Islet precursor cell (in vitro differentiated cells): ENCODE results near the gene OR8A1.
"Not testable (repeated sequence)": the region's sequence is repeated elsewhere in the genome, so short reads cannot be mapped to it uniquely, and the experiment has no call there.

ENCODE experiments used
- DNase-seq: peaks from one replicate; pipeline ENCODE4 v3.0.0-alpha.2; 2018

Gene OR8A1

DNA sequence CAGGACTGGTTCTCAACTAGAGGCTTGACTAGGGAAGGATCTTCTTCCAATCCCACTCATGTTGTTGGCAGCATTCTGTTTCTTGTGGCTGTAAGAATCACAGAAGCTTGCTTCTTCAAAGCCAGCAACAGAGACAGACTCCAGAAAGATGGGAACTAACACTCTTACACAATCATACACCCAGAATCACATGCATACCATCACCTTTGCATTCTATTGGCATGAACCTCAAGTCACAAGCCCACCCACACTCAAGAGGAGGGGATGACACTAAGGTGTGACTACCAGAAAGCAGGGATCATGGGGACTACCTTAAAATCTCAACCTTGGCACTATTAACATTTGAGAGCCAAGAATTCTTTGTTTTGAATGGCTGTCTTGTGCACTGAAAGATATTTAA lies 27.8 kb downstream of the OR8A1 start:
- no peak for DNase-seq

DNA sequence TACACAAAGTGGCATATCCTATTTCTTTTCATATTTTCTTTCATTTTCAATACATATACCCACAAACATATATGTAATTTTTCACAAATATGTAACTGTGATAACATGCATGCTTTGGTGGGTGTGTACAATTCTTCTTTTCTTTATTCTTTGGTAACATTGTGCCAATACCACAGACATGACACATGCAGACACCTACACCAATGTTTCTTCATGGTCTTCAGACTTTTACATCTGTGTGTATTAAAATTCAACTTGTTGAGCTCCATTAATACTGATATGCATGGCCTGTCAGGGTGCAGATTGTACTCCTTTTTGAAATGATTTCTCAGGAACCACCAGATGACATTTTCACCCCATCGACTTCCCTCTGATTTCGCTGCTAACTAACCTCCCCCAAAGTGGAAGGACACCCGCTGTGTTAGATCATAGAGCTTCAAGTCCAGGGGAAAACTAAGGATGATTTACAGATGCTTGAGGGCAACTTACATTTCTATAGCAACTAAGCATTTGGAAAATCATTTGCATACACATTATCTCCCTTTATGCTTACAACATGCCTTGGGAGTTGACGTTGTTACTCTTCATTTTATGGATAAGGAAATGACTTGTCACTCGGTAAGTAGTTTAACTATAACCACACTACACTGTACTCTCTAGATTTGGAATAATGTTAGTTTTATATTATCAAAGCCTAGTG lies 31.0 kb downstream of the OR8A1 start:
- no peak for DNase-seq

DNA sequence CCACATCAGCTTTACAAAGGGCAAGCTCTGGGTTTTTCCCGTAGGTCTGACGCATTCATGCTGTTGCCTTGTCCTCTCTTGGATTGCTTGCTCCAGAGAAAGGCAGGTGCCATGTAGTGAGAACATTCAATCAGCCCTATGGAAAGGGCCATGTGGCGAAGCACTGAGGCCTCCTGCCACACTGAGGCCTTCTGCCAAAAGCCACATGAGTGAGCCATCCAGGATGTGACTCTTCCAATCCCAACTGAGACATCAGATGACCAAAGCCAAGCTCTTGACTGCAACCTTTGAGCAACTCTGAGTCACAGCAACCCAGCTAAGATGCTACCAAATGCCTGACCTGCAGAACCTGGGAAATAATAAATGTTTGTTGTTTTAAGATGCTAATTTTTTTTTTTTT lies 32.4 kb downstream of the OR8A1 start:
- DNase-seq: no peak

DNA sequence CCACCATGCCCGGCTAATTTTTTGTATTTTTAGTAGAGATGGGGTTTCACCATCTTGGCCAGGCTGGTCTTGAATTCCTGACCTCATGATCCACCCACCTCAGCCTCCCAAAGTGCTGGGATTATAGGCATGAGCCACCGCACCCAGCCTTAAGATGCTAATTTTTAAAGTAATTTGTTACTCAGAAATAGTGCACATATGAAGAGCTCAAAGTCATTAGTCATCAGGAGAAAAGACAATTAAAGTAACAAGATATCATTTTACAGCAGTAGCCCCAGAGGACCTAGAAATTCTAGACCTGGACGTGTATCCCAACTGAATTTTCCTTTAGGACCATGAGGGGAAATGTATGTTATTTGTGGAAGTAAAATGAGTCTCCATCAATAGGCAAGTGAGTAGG lies 32.9 kb downstream of the OR8A1 start:
- DNase-seq: not testable (repeated sequence)

DNA sequence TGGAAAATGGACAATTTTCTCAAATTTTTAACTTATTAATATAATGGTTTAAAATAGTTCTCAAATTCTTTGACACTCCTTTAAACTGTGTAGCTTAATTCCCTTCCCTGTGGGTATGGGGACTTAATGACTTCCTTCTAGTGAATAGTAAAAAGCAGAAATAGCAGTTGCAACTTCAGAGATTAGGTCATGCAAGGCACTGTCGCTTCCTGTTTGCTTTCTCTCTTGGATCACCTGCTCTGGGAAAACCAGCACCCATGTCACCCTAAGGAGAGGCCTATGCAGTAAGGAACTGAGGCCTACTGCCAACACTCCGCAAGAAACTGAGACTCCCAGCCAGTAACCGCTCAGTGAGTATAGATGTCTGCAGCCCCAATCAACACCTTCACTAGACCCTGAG lies 35.9 kb downstream of the OR8A1 start:
- DNase-seq: no peak

DNA sequence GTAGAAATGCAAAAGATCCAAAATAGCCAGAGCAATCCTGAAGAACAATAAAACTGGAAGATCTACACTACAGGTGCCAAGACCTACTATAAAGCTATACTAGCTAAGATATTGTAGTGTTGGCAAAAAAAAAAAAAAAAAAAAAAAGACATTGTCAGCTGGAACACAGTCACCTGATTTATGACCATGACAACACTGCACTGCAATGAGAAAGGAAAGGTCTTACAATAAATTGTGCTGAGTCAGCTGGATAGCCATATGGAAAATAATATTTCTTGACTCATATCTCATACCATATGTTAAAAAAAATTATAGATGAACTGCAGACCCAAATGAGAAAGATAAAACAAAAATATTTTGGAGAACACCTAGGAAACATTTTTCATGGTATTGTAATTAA lies 38.4 kb downstream of the OR8A1 start:
- no peak for DNase-seq

DNA sequence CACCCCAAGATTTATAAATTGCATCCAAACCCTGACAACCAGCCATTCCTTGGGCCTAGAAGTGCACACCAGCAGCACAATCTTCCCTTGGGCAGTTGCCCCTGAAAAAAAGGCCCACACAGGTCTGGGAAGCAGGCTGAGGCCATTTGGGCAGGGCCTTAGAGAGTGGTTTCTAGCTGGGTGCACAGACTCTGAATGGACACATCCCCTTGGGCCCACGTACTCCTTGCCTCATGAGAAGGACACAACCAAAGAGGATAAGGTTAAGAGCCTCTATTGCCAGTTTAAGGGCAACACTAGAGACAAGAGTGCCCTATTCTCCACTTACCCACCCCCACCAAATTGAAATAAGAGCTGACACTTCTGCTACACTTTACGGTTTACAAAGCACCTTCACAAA lies 40.5 kb downstream of the OR8A1 start:
- no peak for DNase-seq

DNA sequence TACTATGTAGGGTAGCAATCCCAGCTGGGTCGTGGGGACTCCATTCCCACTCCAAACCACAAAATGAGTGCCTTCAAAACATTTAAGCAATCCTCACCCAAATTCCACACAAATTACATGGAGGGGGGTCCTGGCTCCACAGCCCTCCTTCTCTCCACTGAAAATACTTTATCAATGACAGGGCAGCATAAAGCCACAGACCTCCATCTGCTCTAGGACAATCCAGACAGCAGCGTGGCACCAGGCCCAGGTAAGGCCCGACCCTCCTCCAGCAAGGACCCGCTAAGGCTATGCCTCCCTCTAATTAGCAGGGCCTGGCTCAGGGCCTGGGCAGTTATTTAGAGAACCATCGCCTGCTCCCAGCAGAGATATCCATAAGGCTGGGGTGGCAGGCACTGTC lies 41.3 kb downstream of the OR8A1 start, which contains the start of gene PANX3:
Gene PANX3, plus strand, starts transcription at position 365 of the 400 bp plus-strand sequence. CDS start 129 bp downstream, outside the sequence.
- no peak for DNase-seq

DNA sequence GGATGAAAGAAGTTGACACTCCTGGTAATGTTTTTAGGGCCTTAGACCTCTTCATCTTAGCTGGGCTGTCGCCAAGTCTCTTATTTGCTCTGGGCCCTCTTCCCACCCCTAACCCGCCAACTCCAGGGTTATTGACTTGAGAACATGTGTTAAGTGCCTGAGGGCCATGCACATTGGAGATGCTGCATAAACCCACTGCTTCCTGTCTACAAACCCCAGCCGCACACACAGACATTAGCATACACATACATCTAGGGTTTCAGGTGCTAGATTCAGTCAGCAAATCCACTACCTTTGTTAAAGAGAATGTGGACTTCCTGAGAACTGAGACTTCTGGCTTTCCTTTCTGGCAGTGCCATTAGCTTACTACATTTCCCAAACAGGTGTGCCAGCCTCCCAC lies 42.2 kb downstream of the OR8A1 start:
- DNase-seq: no peak

DNA sequence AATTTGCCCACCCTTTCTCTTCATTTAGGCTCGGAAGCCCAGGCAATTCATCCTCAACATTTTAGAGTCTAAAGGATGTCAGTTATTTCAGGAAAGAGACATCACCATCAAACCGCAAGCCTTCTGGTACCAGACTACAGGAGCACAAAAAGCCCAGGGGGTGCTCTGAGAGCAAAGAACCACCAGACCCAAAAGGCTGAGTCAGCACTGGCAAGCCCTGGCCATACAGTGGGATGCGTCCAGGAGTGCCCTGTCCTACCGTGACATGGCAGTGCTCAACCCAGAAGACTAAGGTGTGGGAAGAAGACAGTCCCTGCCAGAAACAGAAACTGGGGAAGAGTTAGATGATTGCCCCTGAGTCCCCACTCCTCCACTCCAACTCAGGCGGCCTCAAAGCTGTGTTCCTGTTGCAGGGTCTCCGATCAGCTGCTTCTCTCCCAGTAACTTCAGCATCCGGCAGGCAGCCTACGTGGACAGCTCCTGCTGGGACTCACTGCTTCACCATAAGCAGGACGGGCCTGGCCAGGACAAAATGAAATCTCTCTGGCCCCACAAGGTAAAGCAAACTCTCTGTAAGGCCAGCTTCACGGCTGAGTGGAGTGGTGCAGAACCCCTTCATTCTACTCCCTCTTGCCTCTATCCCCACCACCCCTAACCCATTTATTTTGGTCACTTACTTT lies 42.9 kb downstream of the OR8A1 start:
- peak; percentile 68 for DNase-seq

DNA sequence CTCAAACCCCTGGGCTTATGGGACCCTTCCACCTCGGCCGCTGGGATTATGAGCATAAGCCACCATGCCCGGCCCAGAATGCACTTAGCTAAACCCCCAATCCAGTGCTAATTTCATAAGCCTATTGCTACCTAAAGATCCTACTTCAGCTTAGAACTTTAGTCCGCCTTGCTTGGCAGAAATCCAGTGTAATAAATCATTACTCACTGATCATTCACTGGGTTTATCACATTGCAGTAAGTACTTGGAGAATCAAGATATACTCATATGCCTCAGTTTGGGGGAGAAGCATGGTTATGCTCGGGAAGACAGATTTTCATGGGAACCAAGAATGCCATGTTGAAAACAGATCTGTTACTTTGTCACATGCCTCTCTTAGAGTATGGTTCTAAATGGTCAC lies 49.1 kb downstream of the OR8A1 start:
- no peak for DNase-seq
